Measurements from ENCODE around the gene C2CD4D.

GRCh38 chr1:151816548-151817352, 22.9 kb downstream of the C2CD4D start:
- no peak for TF ChIP-seq CTCF (optimal IDR thresholded peaks at IDR 0.05 in 1 of 3, IDR thresholded peaks at IDR 0.05 in 1 of 3, conservative IDR thresholded peaks at IDR 0.05 in 1 of 3; ENCODE audit: extremely low read depth in 1 of 3, insufficient read depth in 2 of 3, low read length in 3 of 3)
- no peak for TF ChIP-seq EZH2 (IDR thresholded peaks at IDR 0.05; ENCODE audit: low read length)
